ENCODE data around the gene YAF2.
"Not testable (repeated sequence)": the region's sequence is repeated elsewhere in the genome, so short reads cannot be mapped to it uniquely, and the experiment has no call there.

Gene YAF2

DNA sequence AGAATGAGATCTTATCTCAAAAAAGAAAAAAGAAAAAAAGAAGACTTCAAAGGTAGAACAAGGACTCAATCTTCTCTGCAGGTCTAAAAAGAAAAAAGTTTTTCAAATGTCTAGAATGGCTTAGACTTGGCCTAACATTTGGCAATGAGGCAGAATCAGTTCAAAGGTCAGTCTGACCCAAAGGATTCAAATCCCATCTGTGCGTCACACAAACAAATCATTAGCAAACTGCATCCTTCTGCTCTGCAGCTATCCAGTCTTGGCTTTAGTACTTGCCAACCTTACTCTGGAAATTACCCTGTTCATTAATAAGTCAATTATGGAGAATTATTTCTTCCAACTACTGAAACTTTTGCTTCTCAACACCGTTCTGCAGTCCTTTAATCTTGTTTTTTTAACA lies 3.1 kb downstream of the YAF2 start:
- no peak for TF ChIP-seq ZFX (IDR thresholded peaks at IDR 0.05; ENCODE audit: borderline replicate concordance)
- TF ChIP-seq, protein P1, sequence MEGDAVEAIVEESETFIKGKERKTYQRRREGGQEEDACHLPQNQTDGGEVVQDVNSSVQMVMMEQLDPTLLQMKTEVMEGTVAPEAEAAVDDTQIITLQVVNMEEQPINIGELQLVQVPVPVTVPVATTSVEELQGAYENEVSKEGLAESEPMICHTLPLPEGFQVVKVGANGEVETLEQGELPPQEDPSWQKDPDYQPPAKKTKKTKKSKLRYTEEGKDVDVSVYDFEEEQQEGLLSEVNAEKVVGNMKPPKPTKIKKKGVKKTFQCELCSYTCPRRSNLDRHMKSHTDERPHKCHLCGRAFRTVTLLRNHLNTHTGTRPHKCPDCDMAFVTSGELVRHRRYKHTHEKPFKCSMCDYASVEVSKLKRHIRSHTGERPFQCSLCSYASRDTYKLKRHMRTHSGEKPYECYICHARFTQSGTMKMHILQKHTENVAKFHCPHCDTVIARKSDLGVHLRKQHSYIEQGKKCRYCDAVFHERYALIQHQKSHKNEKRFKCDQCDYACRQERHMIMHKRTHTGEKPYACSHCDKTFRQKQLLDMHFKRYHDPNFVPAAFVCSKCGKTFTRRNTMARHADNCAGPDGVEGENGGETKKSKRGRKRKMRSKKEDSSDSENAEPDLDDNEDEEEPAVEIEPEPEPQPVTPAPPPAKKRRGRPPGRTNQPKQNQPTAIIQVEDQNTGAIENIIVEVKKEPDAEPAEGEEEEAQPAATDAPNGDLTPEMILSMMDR (IDR thresholded peaks at IDR 0.05): no peak
- H3K27ac ChIP-seq: no peak overlapping the region

DNA sequence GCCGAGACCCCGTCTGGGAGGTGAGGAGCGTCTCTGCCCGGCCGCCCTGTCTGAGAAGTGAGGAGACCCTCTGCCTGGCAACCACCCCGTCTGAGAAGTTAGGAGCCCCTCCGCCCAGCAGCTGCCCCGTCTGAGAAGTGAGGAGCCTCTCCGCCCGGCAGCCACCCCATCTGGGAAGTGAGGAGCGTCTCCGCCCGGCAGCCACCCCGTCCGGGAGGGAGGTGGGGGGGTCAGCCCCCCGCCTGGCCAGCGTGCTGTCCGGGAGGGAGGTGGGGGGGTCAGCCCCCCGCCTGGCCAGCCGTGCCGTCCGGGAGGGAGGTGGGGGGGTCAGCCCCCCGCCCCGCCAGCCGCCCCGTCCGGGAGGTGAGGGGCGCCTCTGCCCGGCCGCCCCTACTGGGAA lies 10.5 kb downstream of the YAF2 start:
- H3K27ac ChIP-seq: not testable (repeated sequence)

DNA sequence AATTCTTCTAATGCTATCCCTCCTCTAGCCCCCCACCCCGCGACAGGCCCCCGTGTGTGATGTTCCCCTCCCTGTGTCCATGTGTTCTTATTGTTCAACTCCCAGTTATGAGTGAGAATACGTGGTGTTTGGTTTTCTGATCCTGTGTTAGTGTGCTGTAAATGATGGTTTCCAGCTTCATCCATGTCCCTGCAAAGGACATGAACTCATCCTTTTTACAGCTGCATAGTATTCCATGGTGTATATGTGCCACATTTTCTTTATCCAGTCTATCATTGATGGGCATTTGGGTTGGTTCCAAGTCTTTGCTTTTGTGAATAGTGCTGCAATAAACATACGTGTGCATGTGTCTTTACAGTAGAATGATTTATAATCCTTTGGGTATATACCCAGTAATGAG lies 13.5 kb downstream of the YAF2 start:
- not testable (repeated sequence) for H3K27ac ChIP-seq

DNA sequence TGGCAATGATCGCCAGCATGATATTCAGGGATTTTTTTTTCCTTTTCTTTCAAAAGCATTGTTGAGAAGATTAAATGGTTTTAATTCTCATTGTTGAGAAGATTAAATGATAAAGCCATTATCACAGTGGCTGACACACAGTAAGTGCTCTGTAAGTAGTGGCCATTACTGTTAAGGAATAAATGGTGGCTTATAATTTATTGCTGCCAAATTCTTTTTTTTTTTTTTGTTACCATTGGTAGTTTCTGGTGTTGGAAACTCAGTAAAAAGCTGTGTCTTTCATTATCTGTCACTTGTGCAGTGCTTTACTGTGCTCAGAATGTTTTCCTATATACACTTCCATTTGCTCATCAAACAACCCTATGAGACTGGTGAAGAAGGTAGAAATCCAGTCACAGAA lies 15.3 kb downstream of the YAF2 start:
- no peak overlapping the region for H3K27ac ChIP-seq
- TF ChIP-seq, protein P1 (IDR thresholded peaks at IDR 0.05): no peak
- TF ChIP-seq ZFX (IDR thresholded peaks at IDR 0.05; ENCODE audit: borderline replicate concordance): no peak

DNA sequence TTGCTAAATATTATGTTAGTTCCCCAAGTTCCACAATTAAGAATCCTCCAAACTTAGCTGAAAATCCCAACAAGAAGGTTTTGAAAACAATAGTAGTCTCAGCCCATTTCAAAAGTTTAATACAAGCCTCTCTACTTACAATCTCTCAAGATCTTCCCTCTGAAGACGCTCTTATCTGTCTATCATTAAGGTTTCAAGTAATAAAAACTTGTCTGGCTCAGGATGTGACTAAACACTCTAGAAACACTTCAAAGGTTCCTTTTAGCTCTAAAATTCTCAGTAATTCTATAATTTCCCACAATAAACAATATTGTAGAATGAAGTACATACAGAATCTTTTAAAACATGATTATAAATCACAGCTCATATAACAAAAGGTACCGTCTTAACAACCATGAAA lies 16.3 kb downstream of the YAF2 start:
- TF ChIP-seq, protein P1 (IDR thresholded peaks at IDR 0.05): no peak
- TF ChIP-seq ZFX (IDR thresholded peaks at IDR 0.05; ENCODE audit: borderline replicate concordance): no peak
- no peak overlapping the region for H3K27ac ChIP-seq

DNA sequence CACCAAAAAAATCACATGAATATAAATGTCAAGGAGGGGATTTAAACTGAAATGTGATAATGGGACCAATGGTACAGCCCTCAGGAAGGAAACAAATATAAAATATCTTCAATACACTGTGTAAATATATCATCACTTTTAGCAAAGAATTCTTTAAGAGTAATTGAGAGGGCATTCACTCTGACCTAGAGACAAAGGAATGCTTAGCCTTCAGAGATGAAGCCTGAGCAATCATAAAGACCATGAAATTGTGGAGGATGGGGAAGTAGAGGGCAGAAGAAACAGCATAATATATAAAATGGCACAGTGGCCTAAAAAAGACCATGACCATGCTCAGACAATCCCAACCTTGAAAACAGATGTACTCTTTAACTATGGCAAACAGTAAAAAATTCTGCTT lies 20.4 kb downstream of the YAF2 start:
- no peak overlapping the region for H3K27ac ChIP-seq
- TF ChIP-seq ZFX (IDR thresholded peaks at IDR 0.05; ENCODE audit: borderline replicate concordance): no peak
- TF ChIP-seq, protein P1 (IDR thresholded peaks at IDR 0.05): no peak

DNA sequence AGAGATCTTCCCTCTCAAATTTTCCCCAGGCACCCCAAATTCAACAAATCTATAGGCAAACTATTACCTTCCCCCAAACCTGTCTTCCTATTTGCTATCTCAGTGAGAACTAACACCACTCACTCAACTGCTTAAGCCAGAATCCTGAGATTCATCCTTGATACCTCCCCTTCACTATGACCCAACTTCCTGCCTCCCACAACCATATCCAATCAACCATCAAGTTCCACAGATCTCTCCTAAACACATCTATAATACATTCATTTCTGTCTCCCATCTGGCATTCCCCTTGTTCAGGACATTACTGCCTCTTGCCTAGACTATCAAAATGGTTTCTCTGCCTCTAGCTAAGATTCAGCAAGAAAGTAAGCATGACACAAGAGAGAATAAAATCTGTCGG lies 21.3 kb downstream of the YAF2 start:
- H3K27ac ChIP-seq: no peak overlapping the region
- no peak for TF ChIP-seq ZFX (IDR thresholded peaks at IDR 0.05; ENCODE audit: borderline replicate concordance)
- TF ChIP-seq, protein P1 (IDR thresholded peaks at IDR 0.05): no peak

DNA sequence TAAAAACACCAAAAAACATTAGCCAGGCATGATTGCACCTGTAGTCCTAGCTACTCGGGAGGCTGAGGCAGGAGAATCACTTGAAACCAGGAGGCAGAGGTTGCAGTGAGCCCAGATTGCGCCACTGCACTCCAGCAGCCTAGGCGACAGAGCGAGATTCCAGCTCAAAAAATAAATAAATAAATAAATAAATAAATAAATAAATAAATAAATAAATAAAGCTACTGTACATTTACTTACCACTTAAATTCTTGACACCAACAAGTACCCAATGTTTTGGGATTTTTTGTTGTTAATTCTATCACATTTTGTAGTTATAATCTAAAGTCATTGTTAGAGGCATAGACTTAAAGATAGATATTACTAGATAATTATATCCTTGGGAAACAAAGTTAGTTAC lies 22.3 kb downstream of the YAF2 start:
- not testable (repeated sequence) for H3K27ac ChIP-seq

DNA sequence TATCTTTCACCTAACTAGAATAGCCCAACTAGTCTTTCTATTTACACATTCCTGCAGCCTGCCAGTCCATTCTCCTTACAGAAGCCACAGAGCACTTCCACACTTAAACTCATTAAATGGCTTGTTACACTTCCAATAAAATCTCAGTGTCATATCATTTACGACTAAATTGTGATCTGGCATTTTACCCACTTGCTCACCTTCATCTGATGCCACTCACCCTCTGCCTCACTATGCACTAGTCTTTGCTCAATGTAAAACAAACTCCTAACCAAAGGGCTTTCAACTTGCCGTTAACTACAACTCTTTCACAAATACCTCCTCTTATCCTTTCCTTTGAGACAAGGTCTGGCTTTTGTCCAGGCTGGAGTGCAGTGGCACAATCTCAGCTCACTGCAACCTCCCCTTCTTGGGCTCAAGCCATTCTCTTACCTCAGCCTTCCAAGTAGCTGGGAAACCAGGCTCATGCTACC lies 24.1 kb downstream of the YAF2 start:
- no peak for TF ChIP-seq ZFX (IDR thresholded peaks at IDR 0.05; ENCODE audit: borderline replicate concordance)
- TF ChIP-seq, protein P1 (IDR thresholded peaks at IDR 0.05): no peak
- no peak overlapping the region for H3K27ac ChIP-seq
